ENCODE results near the gene RCBTB1.

The RCBTB1 gene

GRCh38 chr13:49560270-49561061 lies 24.9 kb downstream of the RCBTB1 start:
- ChIA-PET POLR2A (ENCODE audit: low non-redundant PET) (interaction anchor here (0.6 kb wide), 1 partner anchor 241 kb away, joined by 5 read pairs; no protein-coding TSS in a partner anchor), CTCF (interaction anchor here (1.3 to 1.5 kb wide), 2 partner anchors 42 to 46 kb away, joined by 3 to 5 read pairs; no protein-coding TSS in a partner anchor)
- TF ChIP-seq CTCF (conservative IDR thresholded peaks at IDR 0.05; ENCODE audit: low read depth) = no peak
- H3K27ac ChIP-seq = no peak overlapping the region
- peak; percentile 14 for DNase-seq (ENCODE audit: low spot score)

DNA sequence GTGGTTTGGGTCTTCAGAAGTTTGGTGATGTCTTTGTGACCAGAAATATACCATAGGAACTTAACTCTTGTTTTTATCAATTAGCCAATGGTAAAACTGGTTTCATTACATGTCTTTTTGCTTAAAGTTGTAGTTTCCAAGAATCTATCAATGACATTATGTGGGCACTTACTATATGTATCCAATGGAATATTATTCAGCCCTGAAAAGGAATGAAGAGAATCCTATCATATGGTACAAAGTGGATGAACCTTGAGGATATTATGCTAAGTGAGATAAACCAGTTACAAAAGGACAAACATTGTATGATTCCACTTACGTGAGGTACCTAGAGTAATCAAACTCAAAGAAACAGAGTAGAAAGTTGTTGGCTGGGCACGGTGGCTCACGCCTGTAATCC lies 26.4 kb downstream of the RCBTB1 start:
- ChIA-PET CTCF (no interaction called here), POLR2A (ENCODE audit: low non-redundant PET) (no interaction called here)
- H3K27ac ChIP-seq = no peak overlapping the region

DNA sequence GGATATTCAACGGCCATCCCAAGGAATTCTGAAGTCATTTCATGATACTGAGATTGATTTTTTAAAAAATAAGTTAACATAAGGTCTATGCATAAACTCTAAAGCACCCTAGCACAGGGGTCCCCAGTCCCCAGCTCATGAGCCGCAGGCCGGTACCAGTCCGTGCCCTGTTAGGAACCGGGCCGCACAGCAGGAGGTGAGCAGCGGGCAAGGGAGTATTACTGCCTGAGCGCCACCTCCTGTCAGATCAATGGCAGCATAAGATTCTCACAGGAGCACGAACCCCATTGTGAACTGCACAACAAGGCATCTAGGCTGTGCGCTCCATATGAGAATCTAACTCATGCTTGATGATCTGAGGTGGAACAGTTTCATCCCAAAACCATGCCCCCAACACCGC lies 31.0 kb downstream of the RCBTB1 start:
- ChIA-PET POLR2A (ENCODE audit: low non-redundant PET) (no interaction called here), CTCF (no interaction called here)
- no peak overlapping the region for H3K27ac ChIP-seq
- no peak for DNase-seq (ENCODE audit: low spot score)
- no peak for TF ChIP-seq CTCF (conservative IDR thresholded peaks at IDR 0.05; ENCODE audit: low read depth)

More for the DNA sequence above, 26.4 kb downstream of the RCBTB1 start:
- DNase-seq (ENCODE audit: low spot score) = no peak
- TF ChIP-seq CTCF (conservative IDR thresholded peaks at IDR 0.05; ENCODE audit: low read depth) = no peak

GRCh38 chr13:49553888-49554287 lies 31.5 kb downstream of the RCBTB1 start:
- POLR2A ChIA-PET (ENCODE audit: low non-redundant PET) = no interaction called here

DNA sequence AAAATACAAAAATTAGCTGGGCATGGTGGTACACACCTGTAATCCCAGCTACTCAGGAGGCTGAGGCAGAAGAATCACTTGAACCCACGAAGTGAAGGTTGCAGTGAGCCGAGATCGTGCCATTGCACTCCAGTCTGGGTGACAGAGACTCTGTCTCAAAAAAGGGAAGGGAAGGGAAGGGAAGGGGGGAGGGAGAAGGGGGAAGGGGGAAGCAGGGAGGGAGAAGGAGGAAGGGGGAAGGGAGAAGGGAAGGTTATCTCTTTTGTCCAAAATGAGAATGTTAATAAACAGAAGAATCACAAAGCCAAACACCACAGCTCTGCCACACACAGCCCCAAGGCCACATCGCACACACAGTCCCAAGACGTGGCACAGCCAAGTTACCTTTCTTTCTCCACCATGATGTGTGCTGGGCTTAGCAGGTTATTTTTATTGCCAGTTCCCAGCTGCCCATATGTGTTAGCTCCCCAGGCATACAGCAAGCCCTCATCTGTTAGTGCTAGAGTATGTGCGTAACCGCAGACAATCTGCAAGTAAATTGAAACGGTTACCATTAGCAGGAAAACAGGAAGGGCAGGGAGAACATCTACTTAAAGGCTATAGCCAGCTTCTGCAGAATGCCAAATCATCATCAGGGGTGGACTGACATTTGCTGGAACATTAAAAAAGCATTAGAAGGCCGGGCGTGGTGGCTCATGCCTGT lies 34.3 kb downstream of the RCBTB1 start:
- no peak overlapping the region for H3K27ac ChIP-seq
- TF ChIP-seq CTCF (conservative IDR thresholded peaks at IDR 0.05; ENCODE audit: low read depth) = no peak
- ChIA-PET CTCF (interaction anchor here (0.7 kb wide), 1 partner anchor 58 kb away, joined by 8 read pairs; no protein-coding TSS in a partner anchor), POLR2A (ENCODE audit: low non-redundant PET) (no interaction called here)
- DNase-seq (ENCODE audit: low spot score) = no peak

More at GRCh38 chr13:49553888-49554287, 31.5 kb downstream of the RCBTB1 start:
- CTCF ChIA-PET = no interaction called here
- H3K27ac ChIP-seq = no peak overlapping the region
- no peak for TF ChIP-seq CTCF (conservative IDR thresholded peaks at IDR 0.05; ENCODE audit: low read depth)
- no peak for DNase-seq (ENCODE audit: low spot score)

GRCh38 chr13:49549289-49549688 lies 36.1 kb downstream of the RCBTB1 start:
- POLR2A ChIA-PET (ENCODE audit: low non-redundant PET) = no interaction called here
- no peak for DNase-seq (ENCODE audit: low spot score)
- no peak overlapping the region for H3K27ac ChIP-seq
- TF ChIP-seq CTCF (conservative IDR thresholded peaks at IDR 0.05; ENCODE audit: low read depth) = 0 out of 2 replicates have a peak, but pooled peaks have one; percentile 5
- CTCF ChIA-PET = interaction anchor here (1.0 kb wide), 1 partner anchor 23 kb away, joined by 3 read pairs; no protein-coding TSS in a partner anchor
